Caco-2 (cell line): ENCODE data around the gene KCTD5. TPM values are rescaled to one million over a fixed set of nuclear protein-coding genes. Genes with fewer than 3 reads are reported as not detected.

Source experiments
- BruUV-seq: library from RNA; stranded (reverse); fragments of 400-500 nt; replicated peaks from 2 replicates; lab custom pipeline; 2021; lab: Mats Ljungman, UMichigan
- CTCF ChIA-PET: fragments of 300-600 bp; sonication (Branson Sonifier 250); formaldehyde crosslinking; loops from one replicate; lab custom pipeline; 2022; ENCODE audit warnings: antibody characterized with exemption; lab: Charles Lee
- POLR2A ChIA-PET: fragments of 300-600 bp; sonication (Branson Sonifier 250); formaldehyde crosslinking; loops from one replicate; lab custom pipeline; 2022; ENCODE audit warnings: antibody characterized with exemption; lab: Charles Lee
- DNase-seq, 2 experiments: peaks; one replicate each; pipeline versions ENCODE4 v3.0.0 to v3.0.0-alpha.2; 2020 to 2022
- H3K27me3 ChIP-seq: replicated peaks from 2 replicates; pipeline ENCODE4 v1.6.0; 2011; ENCODE audit warnings: low read length; ENCODE audit not compliant: control insufficient read depth, insufficient read depth
- H3K36me3 ChIP-seq: 2 replicates; pipeline ENCODE4 v1.5.1; 2011; ENCODE audit warnings: low read length; ENCODE audit not compliant: control insufficient read depth, insufficient read depth
- H3K4me1 ChIP-seq: fragments of 250-450 bp; sonication (Bioruptor Pico); 2 replicates; pipeline ENCODE4 v1.5.1; 2020; ENCODE audit warnings: mild to moderate bottlenecking
- H3K4me3 ChIP-seq: 2 replicates; pipeline ENCODE4 v1.5.1; 2011; ENCODE audit warnings: low read depth, mild to moderate bottlenecking, control low read depth, low read length
- H3K9me3 ChIP-seq: fragments of 250-450 bp; sonication (Bioruptor Pico); 2 replicates; pipeline ENCODE4 v1.5.1; 2020; ENCODE audit warnings: mild to moderate bottlenecking, moderate library complexity
- H3K27ac Mint-ChIP-seq: one replicate; pipeline ENCODE4 v1.8.0; 2022; ENCODE audit warnings: mixed read lengths; ENCODE audit not compliant: unreplicated experiment
- H3K27me3 Mint-ChIP-seq: one replicate; pipeline ENCODE4 v1.8.0; 2022; ENCODE audit warnings: mixed read lengths; ENCODE audit not compliant: insufficient read depth, unreplicated experiment
- H3K36me3 Mint-ChIP-seq: one replicate; pipeline ENCODE4 v1.8.0; 2022; ENCODE audit warnings: mild to moderate bottlenecking, mixed read lengths; ENCODE audit not compliant: insufficient read depth, unreplicated experiment
- H3K4me1 Mint-ChIP-seq: one replicate; pipeline ENCODE4 v1.8.0; 2022; ENCODE audit warnings: low read depth, mixed read lengths; ENCODE audit not compliant: unreplicated experiment
- H3K4me3 Mint-ChIP-seq: one replicate; pipeline ENCODE4 v1.8.0; 2022; ENCODE audit warnings: mild to moderate bottlenecking, moderate library complexity, mixed read lengths; ENCODE audit not compliant: unreplicated experiment
- H3K9me3 Mint-ChIP-seq: one replicate; pipeline ENCODE4 v1.8.0; 2022; ENCODE audit warnings: mixed read lengths; ENCODE audit not compliant: unreplicated experiment
- intact Hi-C: fragments of 100-400 bp; cut with micrococcal nuclease; formaldehyde crosslinking; loops from one replicate; pipeline ENCODE4 v1.10.0; 2022; ENCODE audit not compliant: unreplicated experiment
- total RNA-seq: library from RNA; stranded (reverse); gene quantifications from 2 replicates; pipeline ENCODE4 v1.2.3, GENCODE V29; 2022
- TF ChIP-seq, protein P1 (sequence below), 2 experiments: fragments of 200-600 bp in 1 of 2; IDR thresholded peaks; 1 replicate in 1 of 2; 2 replicates in 1 of 2; pipeline versions ENCODE4 v1.5.1 to v1.8.0; 2011 to 2022; ENCODE audit warnings: antibody characterized with exemption in 1 of 2, control low read depth in 1 of 2, inconsistent platforms in 1 of 2, low read depth in 1 of 2, low read length in 1 of 2, mild to moderate bottlenecking in 1 of 2, moderate library complexity in 1 of 2; ENCODE audit not compliant: insufficient read depth in 1 of 2, severe bottlenecking in 1 of 2, unreplicated experiment in 1 of 2

Gene KCTD5
- total RNA-seq, 1 experiment from 2014 or later = 30.4 TPM

DNA sequence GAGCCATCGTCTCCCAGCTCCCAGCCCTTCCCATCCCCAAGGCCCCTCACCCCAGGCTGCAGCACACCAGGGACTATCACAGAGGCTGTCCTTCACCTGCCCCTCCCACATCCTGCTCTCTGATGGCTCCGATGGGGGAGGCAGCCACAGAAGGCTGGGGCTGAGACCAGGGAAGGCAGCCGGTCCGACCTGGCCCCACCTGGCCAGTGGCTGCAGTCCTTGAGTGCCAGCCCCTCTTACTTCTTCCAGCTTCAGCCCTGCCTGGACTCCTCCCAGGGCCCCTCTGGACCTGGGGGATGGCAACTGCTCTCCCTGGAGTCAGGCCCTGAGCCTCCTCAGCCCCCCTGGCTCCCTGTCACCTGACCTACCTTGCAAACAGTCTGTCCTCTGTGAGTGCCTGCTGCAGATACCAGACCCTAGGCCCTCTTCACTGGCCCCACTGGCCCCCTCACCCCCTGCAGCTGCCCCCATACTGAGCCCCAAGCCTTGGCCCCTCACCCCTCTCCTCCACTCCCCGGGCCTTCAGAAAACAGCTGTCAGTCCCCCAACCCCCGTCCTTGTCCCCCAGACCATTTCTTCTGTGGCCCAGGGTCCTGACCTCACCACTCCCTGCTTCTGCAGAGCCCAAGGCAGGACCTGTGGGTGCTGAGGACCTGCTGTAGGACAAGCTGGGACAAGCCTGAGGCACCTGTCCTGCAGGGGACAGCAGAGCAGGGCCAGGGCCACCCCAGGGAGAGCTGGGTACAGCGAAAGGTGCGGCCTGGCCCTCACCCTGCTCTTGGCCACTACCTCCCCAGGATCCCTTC, 57.5 kb downstream of the KCTD5 start:
- intact Hi-C loops = no loop called here
- BruUV-seq = no TSS peak
- no peak for DNase-seq
- no peak overlapping the region for H3K4me3 Mint-ChIP-seq
- TF ChIP-seq, protein P1, sequence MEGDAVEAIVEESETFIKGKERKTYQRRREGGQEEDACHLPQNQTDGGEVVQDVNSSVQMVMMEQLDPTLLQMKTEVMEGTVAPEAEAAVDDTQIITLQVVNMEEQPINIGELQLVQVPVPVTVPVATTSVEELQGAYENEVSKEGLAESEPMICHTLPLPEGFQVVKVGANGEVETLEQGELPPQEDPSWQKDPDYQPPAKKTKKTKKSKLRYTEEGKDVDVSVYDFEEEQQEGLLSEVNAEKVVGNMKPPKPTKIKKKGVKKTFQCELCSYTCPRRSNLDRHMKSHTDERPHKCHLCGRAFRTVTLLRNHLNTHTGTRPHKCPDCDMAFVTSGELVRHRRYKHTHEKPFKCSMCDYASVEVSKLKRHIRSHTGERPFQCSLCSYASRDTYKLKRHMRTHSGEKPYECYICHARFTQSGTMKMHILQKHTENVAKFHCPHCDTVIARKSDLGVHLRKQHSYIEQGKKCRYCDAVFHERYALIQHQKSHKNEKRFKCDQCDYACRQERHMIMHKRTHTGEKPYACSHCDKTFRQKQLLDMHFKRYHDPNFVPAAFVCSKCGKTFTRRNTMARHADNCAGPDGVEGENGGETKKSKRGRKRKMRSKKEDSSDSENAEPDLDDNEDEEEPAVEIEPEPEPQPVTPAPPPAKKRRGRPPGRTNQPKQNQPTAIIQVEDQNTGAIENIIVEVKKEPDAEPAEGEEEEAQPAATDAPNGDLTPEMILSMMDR (IDR thresholded peaks at IDR 0.05; ENCODE audit: insufficient read depth in 1 of 2, low read depth in 1 of 2, low read length in 1 of 2, severe bottlenecking in 1 of 2, unreplicated experiment in 1 of 2) = no peak
- ChIA-PET CTCF (no interaction called here), POLR2A (interaction anchor here (1.7 kb wide), 1 partner anchor 12 kb away, joined by 5 read pairs; the partner anchor contains the start of gene SRRM2)
- Histone ChIP-seq H3K27me3 (no peaks in the 10 kb centered on the region), H3K4me3 (no peak overlapping the region), H3K9me3 (no peaks in the 10 kb centered on the region), H3K4me1 (no peaks in the 10 kb centered on the region), H3K36me3 (no peaks in the 10 kb centered on the region)
- no peaks in the 10 kb centered on the region for H3K9me3 Mint-ChIP-seq
- no peaks in the 10 kb centered on the region for H3K36me3 Mint-ChIP-seq
- H3K27ac Mint-ChIP-seq = peak overlapping the region; percentile 53
- H3K4me1 Mint-ChIP-seq = no peaks in the 10 kb centered on the region
- no peaks in the 10 kb centered on the region for H3K27me3 Mint-ChIP-seq

DNA sequence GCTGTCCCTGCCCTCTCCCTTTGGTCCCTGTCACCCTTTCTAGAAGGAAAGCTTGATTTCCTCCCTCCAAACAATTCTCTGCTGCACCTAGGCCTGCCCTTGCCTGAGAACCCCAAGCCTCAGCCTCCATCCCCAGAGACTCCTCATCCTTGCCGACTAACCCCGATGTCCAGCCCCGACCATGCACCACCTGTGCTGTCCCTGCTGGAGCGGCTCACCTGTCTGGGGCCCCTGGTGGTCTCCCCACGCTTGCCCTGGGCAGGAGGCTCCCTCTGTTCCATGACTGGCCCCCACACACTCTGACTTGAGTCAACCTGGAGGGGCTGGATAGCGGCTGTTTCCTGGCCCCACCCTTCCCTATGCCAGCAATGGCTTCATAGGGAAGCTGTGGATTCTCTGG, 58.2 kb downstream of the KCTD5 start:
- no peaks in the 10 kb centered on the region for H3K36me3 Mint-ChIP-seq
- Histone ChIP-seq H3K36me3 (no peaks in the 10 kb centered on the region), H3K9me3 (no peaks in the 10 kb centered on the region), H3K4me3 (no peak overlapping the region), H3K27me3 (no peaks in the 10 kb centered on the region), H3K4me1 (no peaks in the 10 kb centered on the region)
- H3K4me3 Mint-ChIP-seq = no peak overlapping the region
- H3K27me3 Mint-ChIP-seq = no peaks in the 10 kb centered on the region
- TF ChIP-seq, protein P1 (IDR thresholded peaks at IDR 0.05; ENCODE audit: insufficient read depth in 1 of 2, low read depth in 1 of 2, low read length in 1 of 2, severe bottlenecking in 1 of 2, unreplicated experiment in 1 of 2) = no peak
- H3K27ac Mint-ChIP-seq = peak overlapping the region; percentile 53
- no peak for DNase-seq
- H3K4me1 Mint-ChIP-seq = no peaks in the 10 kb centered on the region
- no peaks in the 10 kb centered on the region for H3K9me3 Mint-ChIP-seq
- CTCF ChIA-PET = no interaction called here
- intact Hi-C loops = no loop called here
- POLR2A ChIA-PET = no interaction called here
- no TSS peak for BruUV-seq

DNA sequence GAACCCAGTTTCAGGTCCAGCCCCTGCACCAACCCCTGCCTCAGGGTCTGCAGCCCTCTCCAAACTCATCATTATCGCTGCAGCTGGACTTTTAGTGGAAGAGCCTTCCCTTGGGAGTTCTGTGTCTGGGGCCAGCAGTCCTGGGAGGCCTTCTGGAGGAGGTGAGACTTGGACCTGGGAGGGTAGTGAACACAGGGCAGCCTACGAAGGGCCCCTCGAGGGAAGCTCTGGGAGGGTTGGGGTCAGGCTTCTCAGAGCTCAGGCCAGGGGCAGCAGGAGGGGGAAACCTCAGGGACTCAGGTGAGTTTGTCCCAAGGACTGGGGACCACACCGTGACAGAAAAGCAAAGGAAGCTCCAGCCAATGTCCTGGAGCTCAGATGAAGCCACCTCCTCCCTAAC, 58.8 kb downstream of the KCTD5 start:
- Mint-ChIP-seq H3K27ac (no peak overlapping the region), H3K9me3 (no peaks in the 10 kb centered on the region), H3K4me3 (no peak overlapping the region), H3K27me3 (no peaks in the 10 kb centered on the region), H3K36me3 (no peaks in the 10 kb centered on the region), H3K4me1 (no peaks in the 10 kb centered on the region)
- no peak overlapping the region for H3K4me3 ChIP-seq
- no peaks in the 10 kb centered on the region for H3K36me3 ChIP-seq
- intact Hi-C loops = no loop called here
- no peaks in the 10 kb centered on the region for H3K4me1 ChIP-seq
- no peaks in the 10 kb centered on the region for H3K9me3 ChIP-seq
- H3K27me3 ChIP-seq = no peaks in the 10 kb centered on the region
- no TSS peak for BruUV-seq
- TF ChIP-seq, protein P1 (IDR thresholded peaks at IDR 0.05; ENCODE audit: insufficient read depth in 1 of 2, low read depth in 1 of 2, low read length in 1 of 2, severe bottlenecking in 1 of 2, unreplicated experiment in 1 of 2) = no peak
- POLR2A ChIA-PET = interaction anchor here (0.7 kb wide), 1 partner anchor 39 kb away, joined by 8 read pairs; no protein-coding TSS in a partner anchor
- no peak for DNase-seq
- CTCF ChIA-PET = interaction anchor here (0.5 kb wide), 1 partner anchor 43 kb away, joined by 5 read pairs; no protein-coding TSS in a partner anchor
